MM.1S (cell line): ENCODE measurements around the gene HM13.

Source experiments
- EZH2phosphoT487 ChIP-seq: fragments of 300-600 bp; sonication (generic); IDR thresholded peaks from 2 replicates; pipeline ENCODE4 v1.6.1; 2018; ENCODE audit warnings: antibody characterized with exemption, low read length
- TF ChIP-seq, protein P1 (sequence below): fragments of 300-600 bp; sonication (generic); IDR thresholded peaks from 2 replicates; pipeline ENCODE4 v1.5.1; 2016; ENCODE audit warnings: antibody characterized with exemption, low read length, mixed read lengths

- TF ChIP-seq, protein P1, sequence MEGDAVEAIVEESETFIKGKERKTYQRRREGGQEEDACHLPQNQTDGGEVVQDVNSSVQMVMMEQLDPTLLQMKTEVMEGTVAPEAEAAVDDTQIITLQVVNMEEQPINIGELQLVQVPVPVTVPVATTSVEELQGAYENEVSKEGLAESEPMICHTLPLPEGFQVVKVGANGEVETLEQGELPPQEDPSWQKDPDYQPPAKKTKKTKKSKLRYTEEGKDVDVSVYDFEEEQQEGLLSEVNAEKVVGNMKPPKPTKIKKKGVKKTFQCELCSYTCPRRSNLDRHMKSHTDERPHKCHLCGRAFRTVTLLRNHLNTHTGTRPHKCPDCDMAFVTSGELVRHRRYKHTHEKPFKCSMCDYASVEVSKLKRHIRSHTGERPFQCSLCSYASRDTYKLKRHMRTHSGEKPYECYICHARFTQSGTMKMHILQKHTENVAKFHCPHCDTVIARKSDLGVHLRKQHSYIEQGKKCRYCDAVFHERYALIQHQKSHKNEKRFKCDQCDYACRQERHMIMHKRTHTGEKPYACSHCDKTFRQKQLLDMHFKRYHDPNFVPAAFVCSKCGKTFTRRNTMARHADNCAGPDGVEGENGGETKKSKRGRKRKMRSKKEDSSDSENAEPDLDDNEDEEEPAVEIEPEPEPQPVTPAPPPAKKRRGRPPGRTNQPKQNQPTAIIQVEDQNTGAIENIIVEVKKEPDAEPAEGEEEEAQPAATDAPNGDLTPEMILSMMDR = no peak
- no peak for TF ChIP-seq EZH2phosphoT487
Observed at GRCh38 chr20:31587545-31588389, 73.5 kb downstream of the HM13 start.
